Skin epidermis (tissue), 12 donors: Measurements from ENCODE around the gene PHF2.

Source experiments
- H3K27ac ChIP-seq, 21 experiments: fragments of 200-600 bp; sonication (generic) in 11 of 21; one replicate each; pipeline ENCODE4 v1.5.0; 2020; ENCODE audit warnings: mild to moderate bottlenecking in 3 of 21, inconsistent platforms in 2 of 21, moderate library complexity in 2 of 21
- H3K4me3 ChIP-seq, 7 experiments: fragments of 200-600 bp; sonication (generic) in 2 of 7; one replicate each; pipeline ENCODE4 v1.5.0; 2020; ENCODE audit warnings: inconsistent platforms in 2 of 7, mild to moderate bottlenecking in 2 of 7, moderate library complexity in 1 of 7

The PHF2 gene

GRCh38 chr9:93642961-93643360, 66.6 kb downstream of the PHF2 start:
- Histone ChIP-seq H3K4me3 (no peak overlapping the region), H3K27ac (no peak overlapping the region)

DNA sequence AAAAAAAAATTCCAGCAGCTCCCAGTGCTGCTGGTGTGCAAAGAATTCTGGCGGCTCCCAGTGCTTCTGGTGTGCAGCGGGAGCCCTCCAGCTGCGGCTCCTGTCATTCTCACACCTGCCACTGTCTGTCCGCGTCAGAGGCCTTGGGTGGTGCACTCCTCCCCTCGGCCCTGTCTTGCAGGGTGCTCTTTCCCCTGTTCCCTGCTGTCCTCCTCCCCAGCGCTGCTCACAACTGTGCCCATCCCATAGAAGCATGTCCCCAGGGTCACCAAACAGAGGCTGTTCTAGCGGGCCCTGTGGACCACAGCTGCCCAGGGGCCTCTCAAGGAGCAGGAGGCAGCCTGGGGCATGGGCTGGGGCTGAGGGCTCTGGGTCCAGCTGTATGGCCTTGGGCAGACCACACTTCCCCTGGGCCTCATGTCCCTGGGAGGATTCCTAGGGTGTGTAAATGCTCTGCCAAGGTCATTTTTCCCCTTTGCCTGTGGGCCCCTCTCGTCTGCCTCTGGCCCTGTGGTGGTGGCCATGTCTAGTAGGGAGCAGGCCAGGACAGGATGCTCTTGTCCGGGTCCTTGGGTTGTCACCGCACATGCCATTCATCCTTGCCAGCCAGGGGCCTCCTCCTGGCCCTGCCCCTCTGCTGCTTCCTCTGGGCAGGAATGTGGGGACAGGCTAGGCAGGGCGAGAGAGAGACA, 68.2 kb downstream of the PHF2 start:
- Histone ChIP-seq H3K27ac (no peak overlapping the region), H3K4me3 (no peak overlapping the region)

DNA sequence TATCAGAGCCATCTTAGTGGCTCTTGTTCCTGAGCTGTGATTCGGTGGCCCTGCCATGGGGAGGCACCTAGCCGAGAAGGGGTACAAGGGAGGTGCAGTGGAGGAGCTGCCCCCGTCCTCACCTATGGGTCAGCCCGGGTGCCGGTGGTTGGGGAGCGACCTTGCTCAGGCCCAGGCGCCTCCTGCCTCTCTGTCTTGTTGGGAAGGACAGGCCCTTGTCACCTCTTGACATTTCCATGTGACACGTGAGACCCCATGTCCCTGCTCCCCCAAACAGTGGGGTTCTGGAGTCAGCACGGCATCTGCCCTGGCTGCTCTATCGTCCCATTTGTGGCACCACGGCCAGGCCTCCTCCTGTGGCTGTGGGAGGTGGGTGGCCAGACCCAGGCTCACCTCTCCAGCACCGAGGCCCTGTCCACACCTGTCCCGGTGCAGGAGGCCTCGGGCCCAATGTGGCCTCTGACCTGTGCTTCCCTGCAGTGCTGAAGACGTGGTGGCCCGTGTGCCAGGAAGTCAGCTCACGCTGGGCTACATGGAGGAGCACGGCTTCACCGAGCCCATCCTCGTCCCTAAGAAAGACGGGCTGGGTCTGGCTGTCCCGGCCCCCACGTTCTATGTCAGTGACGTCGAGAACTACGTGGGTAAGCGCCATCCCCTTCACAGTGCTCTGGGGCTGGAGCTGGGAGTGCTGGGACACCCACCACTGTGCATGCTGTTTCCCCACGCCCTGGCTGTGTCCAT, 68.9 kb downstream of the PHF2 start:
- no peak overlapping the region for H3K27ac ChIP-seq
- no peak overlapping the region for H3K4me3 ChIP-seq

DNA sequence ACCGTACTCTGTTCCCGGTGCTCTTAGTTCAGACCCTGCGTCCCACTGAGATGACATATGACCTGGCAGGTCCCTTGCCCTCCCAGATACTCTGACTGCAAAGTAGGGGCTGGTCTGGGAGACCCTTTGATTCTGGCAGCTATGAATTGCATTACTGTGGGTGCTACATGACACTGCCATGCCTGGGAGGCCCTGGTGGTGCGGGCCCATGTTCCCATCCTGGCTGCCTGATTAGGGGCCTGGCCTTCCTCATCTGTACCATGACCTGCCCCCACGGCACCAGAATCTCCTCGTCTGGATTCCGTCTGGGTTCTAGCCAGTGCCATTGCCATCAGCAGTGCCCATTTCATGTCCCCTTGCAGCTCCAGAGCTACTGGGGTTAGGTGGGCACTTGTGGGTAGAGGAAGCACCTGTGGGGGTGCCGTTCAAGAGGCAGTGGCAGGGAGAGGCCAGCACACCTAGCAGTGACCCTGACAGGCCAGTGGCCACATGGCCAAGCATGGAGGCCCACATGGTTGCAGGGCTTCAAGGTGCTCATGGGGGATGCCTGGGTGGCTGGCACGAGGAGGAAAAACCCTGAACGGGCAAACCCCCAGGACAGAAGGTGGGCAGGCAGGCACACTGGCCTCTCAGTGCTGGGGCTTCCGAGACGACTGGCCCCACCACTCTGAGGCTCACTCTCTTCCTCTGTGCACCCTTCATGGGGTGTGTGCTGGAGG, 69.7 kb downstream of the PHF2 start:
- Histone ChIP-seq H3K27ac (no peak overlapping the region), H3K4me3 (no peak overlapping the region)

GRCh38 chr9:93646640-93647178, 70.3 kb downstream of the PHF2 start:
- no peak overlapping the region for H3K27ac ChIP-seq
- no peak overlapping the region for H3K4me3 ChIP-seq

- Histone ChIP-seq H3K27ac (no peak overlapping the region), H3K4me3 (no peak overlapping the region)
Observed at GRCh38 chr9:93648181-93648580, 71.8 kb downstream of the PHF2 start.

DNA sequence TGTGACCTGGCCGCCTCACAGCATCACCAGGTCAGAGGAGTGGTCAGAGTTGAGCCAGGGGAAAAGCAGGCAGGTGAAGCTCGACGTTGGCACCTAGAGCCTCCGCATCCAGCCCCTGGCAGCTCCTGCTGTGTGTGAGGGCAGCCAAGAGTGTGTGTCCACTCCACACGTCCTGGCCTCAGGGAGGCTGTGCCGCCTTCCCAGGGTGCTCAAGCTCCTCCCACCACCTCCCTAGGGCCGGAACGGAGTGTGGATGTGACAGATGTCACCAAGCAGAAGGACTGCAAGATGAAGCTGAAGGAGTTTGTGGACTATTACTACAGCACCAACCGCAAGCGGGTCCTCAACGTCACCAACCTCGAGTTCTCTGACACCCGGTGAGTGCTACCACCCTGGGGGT, 72.5 kb downstream of the PHF2 start:
- H3K4me3 ChIP-seq, result no peak overlapping the region
- H3K27ac ChIP-seq, result no peak overlapping the region

- no peak overlapping the region for H3K4me3 ChIP-seq
Observed at GRCh38 chr9:93649610-93650261, 73.4 kb downstream of the PHF2 start.

DNA sequence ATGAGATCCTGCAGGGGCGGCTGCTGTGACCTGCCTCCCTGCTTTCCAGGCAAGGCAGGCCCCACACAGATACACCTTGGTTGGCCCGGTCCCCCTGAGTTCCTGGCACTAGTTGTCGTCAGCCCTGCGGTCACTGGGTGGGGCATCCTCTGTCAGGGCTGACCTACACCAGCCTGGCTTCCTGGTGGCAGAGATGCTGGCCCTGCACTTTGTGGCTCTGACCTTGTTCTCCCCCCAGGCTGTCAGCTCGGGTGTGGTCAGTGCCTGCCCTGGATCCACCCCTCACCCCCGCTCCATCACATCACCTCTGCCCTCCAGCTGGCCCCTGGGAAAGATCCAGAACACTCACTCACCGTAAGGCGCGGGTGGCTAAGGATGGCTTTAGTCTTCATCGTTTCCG, 74.1 kb downstream of the PHF2 start:
- Histone ChIP-seq H3K27ac (no peak overlapping the region), H3K4me3 (no peak overlapping the region)

More at GRCh38 chr9:93649610-93650261, 73.4 kb downstream of the PHF2 start:
- no peak overlapping the region for H3K27ac ChIP-seq

DNA sequence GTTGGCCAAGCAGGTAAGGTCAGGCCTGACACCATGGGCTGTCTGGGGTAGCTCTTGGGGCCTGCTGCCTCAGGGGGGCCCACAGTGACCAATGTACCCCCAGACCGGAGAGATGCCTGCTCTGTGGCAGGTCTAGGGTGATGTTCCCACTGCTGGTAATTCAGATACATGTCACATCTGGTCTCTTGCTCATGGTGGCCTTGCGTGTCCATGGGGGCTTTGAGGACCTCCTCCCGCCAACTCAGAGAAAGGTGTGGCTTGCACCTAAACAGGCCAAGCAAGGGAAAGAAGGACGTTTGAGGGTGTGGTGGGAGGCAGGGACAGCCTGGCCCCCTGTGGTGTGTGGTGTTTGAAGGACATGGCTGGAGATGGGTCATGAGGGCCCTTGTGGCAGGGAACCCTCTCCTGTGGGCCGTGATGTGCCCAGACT, 75.2 kb downstream of the PHF2 start:
- Histone ChIP-seq H3K27ac (no peak overlapping the region), H3K4me3 (no peak overlapping the region)

- Histone ChIP-seq H3K27ac (no peak overlapping the region), H3K4me3 (no peak overlapping the region)
Observed at GRCh38 chr9:93652604-93653592, 76.5 kb downstream of the PHF2 start.

DNA sequence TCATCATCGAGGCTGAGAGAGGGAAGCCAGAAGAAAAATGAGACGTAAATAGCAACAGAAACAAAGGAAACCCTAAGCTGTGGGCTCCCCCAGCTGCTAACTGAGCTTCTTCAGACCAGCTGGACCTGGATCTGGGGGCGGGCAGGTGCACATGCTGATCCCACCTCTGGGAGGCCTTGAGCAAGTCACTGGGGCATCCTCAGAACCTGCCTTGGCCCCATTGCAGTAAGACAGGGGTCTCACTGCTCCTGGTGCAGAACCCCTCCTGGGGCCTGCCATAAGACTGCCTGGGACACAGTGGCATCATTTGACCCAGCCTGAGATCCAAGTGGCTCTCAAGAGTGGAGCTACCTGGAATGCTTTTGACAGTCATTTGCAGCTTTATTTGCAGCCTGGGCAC, 77.4 kb downstream of the PHF2 start:
- Histone ChIP-seq H3K27ac (no peak overlapping the region), H3K4me3 (no peak overlapping the region)

GRCh38 chr9:93654351-93654961, 78.1 kb downstream of the PHF2 start:
- H3K27ac ChIP-seq, result no peak overlapping the region
- no peak overlapping the region for H3K4me3 ChIP-seq

DNA sequence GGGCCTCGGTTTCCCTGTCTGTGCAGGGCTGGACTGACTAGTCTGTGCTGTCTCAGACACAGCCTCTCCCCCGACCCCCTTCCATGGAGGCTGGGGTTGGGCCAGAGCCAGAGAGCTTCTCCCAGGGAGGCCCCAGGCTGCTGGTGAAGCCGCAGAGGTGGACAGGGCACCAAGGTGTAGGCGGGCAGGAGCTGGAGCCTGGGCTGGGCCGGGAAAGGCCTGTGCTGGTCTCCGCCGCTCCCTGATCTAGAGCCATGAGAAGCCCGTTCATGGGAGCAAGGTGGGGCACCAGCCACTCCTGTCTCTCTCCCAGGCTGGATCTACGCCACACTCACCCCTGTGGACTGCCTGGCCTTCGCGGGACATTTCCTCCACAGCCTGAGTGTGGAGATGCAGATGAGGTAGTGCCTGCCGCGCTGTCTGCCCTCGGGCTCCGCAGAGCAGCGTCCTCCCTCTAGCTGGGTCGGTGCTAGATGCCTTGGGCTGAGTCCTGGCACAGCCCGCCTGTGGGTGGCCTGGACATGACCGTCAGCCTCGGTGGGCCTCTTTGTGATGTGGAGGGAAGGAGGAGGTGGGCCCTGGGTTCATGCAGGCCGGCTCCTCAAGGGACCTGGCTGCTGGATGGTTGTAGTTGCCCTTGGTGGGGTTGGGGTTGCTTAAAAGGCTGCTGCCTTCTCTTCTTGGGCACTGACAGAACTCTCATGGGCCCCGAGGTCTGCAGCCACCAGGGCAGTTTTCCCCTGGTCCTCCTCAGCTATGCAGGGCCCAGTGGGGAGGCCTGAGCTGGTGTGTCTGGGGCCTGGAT, 79.4 kb downstream of the PHF2 start:
- Histone ChIP-seq H3K27ac (no peak overlapping the region), H3K4me3 (no peak overlapping the region)

DNA sequence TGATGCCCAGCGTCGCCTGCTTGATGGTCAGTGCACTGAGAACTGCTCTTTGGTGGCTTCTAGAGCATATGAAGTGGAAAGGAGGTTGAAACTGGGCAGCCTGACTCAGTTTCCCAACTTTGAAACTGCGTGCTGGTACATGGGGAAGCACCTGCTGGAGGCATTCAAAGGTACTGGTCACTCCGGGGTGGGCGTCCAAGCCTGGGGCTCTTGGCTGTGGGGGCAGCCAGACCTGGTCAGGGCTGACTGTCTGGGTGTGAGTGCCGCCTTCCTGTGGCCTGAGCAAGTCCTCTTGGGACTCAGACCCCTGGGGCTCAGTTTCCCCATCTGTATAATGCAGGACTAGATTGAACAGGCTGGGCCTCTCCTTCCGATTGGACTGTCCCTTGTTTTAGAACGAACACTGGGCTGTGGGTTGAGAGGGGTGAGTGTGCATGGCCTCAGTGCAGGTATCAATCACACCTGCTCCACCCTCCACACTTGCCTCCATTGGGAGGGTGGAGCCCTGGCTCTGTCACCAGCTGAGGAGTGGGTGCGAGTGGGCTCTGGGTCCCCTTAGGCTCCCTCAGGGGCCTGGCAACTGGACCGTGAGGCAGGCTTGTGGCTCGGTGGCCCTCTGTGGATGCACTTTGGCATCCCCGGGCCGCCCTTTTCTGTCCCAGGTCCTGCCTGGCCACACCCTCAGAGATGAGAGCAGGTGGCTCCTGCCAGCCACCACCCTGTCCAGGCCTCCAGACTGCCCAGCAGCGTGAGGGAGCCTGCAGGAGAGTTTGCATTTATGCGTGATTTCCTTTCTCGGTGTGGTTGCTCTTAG, 80.2 kb downstream of the PHF2 start:
- H3K4me3 ChIP-seq, result no peak overlapping the region
- no peak overlapping the region for H3K27ac ChIP-seq

- Histone ChIP-seq H3K4me3 (no peak overlapping the region), H3K27ac (no peak overlapping the region)
Observed at GRCh38 chr9:93657331-93658111, 81.1 kb downstream of the PHF2 start.
